ENCODE measurements around the gene LDLRAD2.
"Not testable (repeated sequence)": the region's sequence is repeated elsewhere in the genome, so short reads cannot be mapped to it uniquely, and the experiment has no call there.

Gene LDLRAD2

GRCh38 chr1:21783679-21784603 is 28.1 kb upstream of the LDLRAD2 start:
- DNase-seq = no peak

- not testable (repeated sequence) for DNase-seq
Measured at GRCh38 chr1:21785764-21786163, 26.3 kb upstream of the LDLRAD2 start.

GRCh38 chr1:21786640-21787039 is 25.4 kb upstream of the LDLRAD2 start:
- no peak for DNase-seq

GRCh38 chr1:21793104-21793503 is 19.0 kb upstream of the LDLRAD2 start:
- no peak for DNase-seq

- no peak for DNase-seq
Measured at GRCh38 chr1:21794656-21795055, 17.4 kb upstream of the LDLRAD2 start.

GRCh38 chr1:21795075-21795474 is 17.0 kb upstream of the LDLRAD2 start:
- DNase-seq = no peak

- DNase-seq = no peak
Measured at GRCh38 chr1:21799730-21800129, 12.3 kb upstream of the LDLRAD2 start.

GRCh38 chr1:21801100-21801499 is 11.0 kb upstream of the LDLRAD2 start:
- no peak for DNase-seq

- no peak for DNase-seq
Measured at GRCh38 chr1:21804536-21804935, 7.5 kb upstream of the LDLRAD2 start.

GRCh38 chr1:21813542-21813941 is 1.5 kb downstream of the LDLRAD2 start:
- DNase-seq = no peak

GRCh38 chr1:21814241-21814918 is 2.3 kb downstream of the LDLRAD2 start:
- peak in 3 of 6 experiments; percentile 23 to 56 (median 36) for DNase-seq

- no peak for DNase-seq
Measured at GRCh38 chr1:21814981-21815582, 3.0 kb downstream of the LDLRAD2 start.

GRCh38 chr1:21815724-21816321 is 3.8 kb downstream of the LDLRAD2 start:
- peak in 1 of 6 experiments; percentile 0 for DNase-seq

GRCh38 chr1:21816602-21817302 is 4.7 kb downstream of the LDLRAD2 start:
- DNase-seq = no peak

GRCh38 chr1:21818656-21819055 is 6.6 kb downstream of the LDLRAD2 start:
- DNase-seq = peak; percentile 9 to 36 (median 15)

- DNase-seq = no peak
Measured at GRCh38 chr1:21820597-21821232, 8.7 kb downstream of the LDLRAD2 start.

GRCh38 chr1:21821385-21822019 is 9.4 kb downstream of the LDLRAD2 start:
- no peak for DNase-seq

- DNase-seq = no peak
Measured at GRCh38 chr1:21822349-21822748, 10.3 kb downstream of the LDLRAD2 start.

GRCh38 chr1:21823206-21823979 is 11.3 kb downstream of the LDLRAD2 start:
- DNase-seq = no peak

- DNase-seq = no peak
Measured at GRCh38 chr1:21823980-21824702, 12.1 kb downstream of the LDLRAD2 start.

Measured in stimulated activated naive CD4-positive, alpha-beta T cell (primary cell).